Effector memory CD4-positive, alpha-beta T cell (primary cell): ENCODE results near the gene LMOD1.
"Not testable (repeated sequence)": the region's sequence is repeated elsewhere in the genome, so short reads cannot be mapped to it uniquely, and the experiment has no call there.

Experiments used
- DNase-seq, 3 donors: peaks; one replicate each; pipeline ENCODE4 v3.0.0-alpha.2; 2020
- H3K27ac ChIP-seq: 2 replicates; pipeline ENCODE4 v1.7.0; 2013; ENCODE audit warnings: mild to moderate bottlenecking, low read length, moderate library complexity; ENCODE audit not compliant: insufficient read depth, poor library complexity, severe bottlenecking
- H3K27me3 ChIP-seq: replicated peaks from 2 replicates; pipeline ENCODE4 v1.7.0; 2013; ENCODE audit warnings: mild to moderate bottlenecking, low read length; ENCODE audit not compliant: insufficient read depth, control insufficient read depth, poor library complexity, severe bottlenecking
- H3K36me3 ChIP-seq: 2 replicates; pipeline ENCODE4 v1.7.0; 2013; ENCODE audit warnings: mild to moderate bottlenecking, low read length, moderate library complexity; ENCODE audit not compliant: control insufficient read depth, insufficient read depth
- H3K4me1 ChIP-seq: 2 replicates; pipeline ENCODE4 v1.7.0; 2013; ENCODE audit warnings: low read length, mild to moderate bottlenecking; ENCODE audit not compliant: control insufficient read depth, insufficient read depth, poor library complexity, severe bottlenecking
- H3K4me3 ChIP-seq: 2 replicates; pipeline ENCODE4 v1.7.0; 2013; ENCODE audit warnings: low read length, low read depth, mild to moderate bottlenecking; ENCODE audit not compliant: insufficient read depth, poor library complexity, severe bottlenecking
- H3K9me3 ChIP-seq: 2 replicates; pipeline ENCODE4 v1.7.0; 2013; ENCODE audit warnings: mild to moderate bottlenecking, low read length, moderate library complexity; ENCODE audit not compliant: control insufficient read depth

LMOD1 gene

GRCh38 chr1:201880928-201881571, 65.3 kb downstream of the LMOD1 start:
- no peak for DNase-seq
- Histone ChIP-seq H3K27me3 (no peaks in the 10 kb centered on the region), H3K4me3 (no peak overlapping the region), H3K36me3 (peaks cover 3% of the 10 kb centered on the region), H3K4me1 (no peaks in the 10 kb centered on the region), H3K9me3 (no peaks in the 10 kb centered on the region), H3K27ac (no peak overlapping the region)

- H3K9me3 ChIP-seq, result no peaks in the 10 kb centered on the region
- H3K36me3 ChIP-seq, result peaks cover 27% of the 10 kb centered on the region
- H3K27me3 ChIP-seq, result no peaks in the 10 kb centered on the region
- H3K4me1 ChIP-seq, result no peaks in the 10 kb centered on the region
- H3K27ac ChIP-seq, result no peak overlapping the region
- DNase-seq, result no peak
- H3K4me3 ChIP-seq, result no peak overlapping the region
Measured at GRCh38 chr1:201877877-201878401, 68.4 kb downstream of the LMOD1 start.

GRCh38 chr1:201876148-201876818, 70.1 kb downstream of the LMOD1 start:
- Histone ChIP-seq H3K9me3 (no peaks in the 10 kb centered on the region), H3K36me3 (peaks cover 42% of the 10 kb centered on the region)

GRCh38 chr1:201874672-201875071, 71.7 kb downstream of the LMOD1 start:
- Histone ChIP-seq H3K4me3 (no peak overlapping the region), H3K27ac (no peak overlapping the region), H3K4me1 (no peaks in the 10 kb centered on the region), H3K27me3 (no peaks in the 10 kb centered on the region), H3K9me3 (no peaks in the 10 kb centered on the region), H3K36me3 (peaks cover 57% of the 10 kb centered on the region)
- no peak for DNase-seq

More at GRCh38 chr1:201876148-201876818, 70.1 kb downstream of the LMOD1 start:
- H3K4me3 ChIP-seq, result no peak overlapping the region
- no peaks in the 10 kb centered on the region for H3K27me3 ChIP-seq
- no peaks in the 10 kb centered on the region for H3K4me1 ChIP-seq
- H3K27ac ChIP-seq, result no peak overlapping the region
- no peak for DNase-seq

- Histone ChIP-seq H3K4me1 (no peaks in the 10 kb centered on the region), H3K9me3 (no peaks in the 10 kb centered on the region), H3K27ac (no peak overlapping the region), H3K36me3 (peaks cover 83% of the 10 kb centered on the region), H3K27me3 (no peaks in the 10 kb centered on the region), H3K4me3 (no peak overlapping the region)
- no peak for DNase-seq
Measured at GRCh38 chr1:201870397-201870796, 76.0 kb downstream of the LMOD1 start.

GRCh38 chr1:201861448-201861847, 84.9 kb downstream of the LMOD1 start:
- Histone ChIP-seq H3K27ac (no peak overlapping the region), H3K9me3 (no peaks in the 10 kb centered on the region), H3K4me1 (no peaks in the 10 kb centered on the region), H3K27me3 (no peaks in the 10 kb centered on the region), H3K36me3 (peaks cover 58% of the 10 kb centered on the region), H3K4me3 (no peak overlapping the region)
- DNase-seq, result no peak

- no peak overlapping the region for H3K27ac ChIP-seq
- no peak overlapping the region for H3K4me3 ChIP-seq
- H3K27me3 ChIP-seq, result no peaks in the 10 kb centered on the region
- DNase-seq, result no peak
- peaks cover 65% of the 10 kb centered on the region for H3K36me3 ChIP-seq
- no peaks in the 10 kb centered on the region for H3K9me3 ChIP-seq
- H3K4me1 ChIP-seq, result no peaks in the 10 kb centered on the region
Measured at GRCh38 chr1:201859424-201859823, 86.9 kb downstream of the LMOD1 start.

GRCh38 chr1:201856722-201857121, 89.6 kb downstream of the LMOD1 start:
- H3K9me3 ChIP-seq, H3K4me3 ChIP-seq, DNase-seq, H3K27ac ChIP-seq, H3K27me3 ChIP-seq, H3K4me1 ChIP-seq: not testable (repeated sequence)
- H3K36me3 ChIP-seq, result peaks cover 83% of the 10 kb centered on the region

GRCh38 chr1:201851949-201852348, 94.4 kb downstream of the LMOD1 start:
- Histone ChIP-seq H3K27me3 (no peaks in the 10 kb centered on the region), H3K9me3 (no peaks in the 10 kb centered on the region), H3K27ac (no peak overlapping the region), H3K4me3 (no peak overlapping the region), H3K36me3 (peaks cover 82% of the 10 kb centered on the region), H3K4me1 (no peaks in the 10 kb centered on the region)
- no peak for DNase-seq

GRCh38 chr1:201850053-201850397, 96.3 kb downstream of the LMOD1 start:
- no peak overlapping the region for H3K27ac ChIP-seq

More at GRCh38 chr1:201850053-201850397, 96.3 kb downstream of the LMOD1 start:
- H3K4me3 ChIP-seq, result no peak overlapping the region
- no peak for DNase-seq
- H3K9me3 ChIP-seq, result no peaks in the 10 kb centered on the region
- H3K36me3 ChIP-seq, result peaks cover 65% of the 10 kb centered on the region
- H3K4me1 ChIP-seq, result no peaks in the 10 kb centered on the region
- H3K27me3 ChIP-seq, result no peaks in the 10 kb centered on the region
